GM12873 (cell line): Measurements from ENCODE around the gene HDAC10.

Experiments
- CTCF ChIP-seq: IDR thresholded peaks from 2 replicates; pipeline ENCODE4 v1.5.1; 2012; ENCODE audit warnings: low read depth, mild to moderate bottlenecking, moderate library complexity, low read length, control low read depth; ENCODE audit not compliant: insufficient read depth; ENCODE audit errors: missing control alignments

Gene HDAC10

GRCh38 chr22:50216684-50217520 lies 34.2 kb downstream of the HDAC10 start:
- no peak for TF ChIP-seq CTCF

- TF ChIP-seq CTCF, result no peak
These were observed 34.9 kb downstream of the HDAC10 start for GRCh38 chr22:50216055-50216683.

- TF ChIP-seq CTCF, result no peak
These were observed 35.6 kb downstream of the HDAC10 start for GRCh38 chr22:50215297-50216054.

- TF ChIP-seq CTCF, result no peak
These were observed 37.8 kb downstream of the HDAC10 start for GRCh38 chr22:50213263-50213662.

GRCh38 chr22:50211147-50211546 lies 39.9 kb downstream of the HDAC10 start:
- TF ChIP-seq CTCF, result no peak

- no peak for TF ChIP-seq CTCF
These were observed 40.5 kb downstream of the HDAC10 start for GRCh38 chr22:50210378-50211139.
